Activated T-cell treated with anti-CD3 and anti-CD28 coated beads, Interleukin-2, amount 50 U/mL, for 1 hour (primary cell): Measurements from ENCODE around the gene NSD1.

Experiments used
- DNase-seq: peaks from one replicate; pipeline ENCODE4 v3.0.0-alpha.2; 2020

The NSD1 gene

DNA sequence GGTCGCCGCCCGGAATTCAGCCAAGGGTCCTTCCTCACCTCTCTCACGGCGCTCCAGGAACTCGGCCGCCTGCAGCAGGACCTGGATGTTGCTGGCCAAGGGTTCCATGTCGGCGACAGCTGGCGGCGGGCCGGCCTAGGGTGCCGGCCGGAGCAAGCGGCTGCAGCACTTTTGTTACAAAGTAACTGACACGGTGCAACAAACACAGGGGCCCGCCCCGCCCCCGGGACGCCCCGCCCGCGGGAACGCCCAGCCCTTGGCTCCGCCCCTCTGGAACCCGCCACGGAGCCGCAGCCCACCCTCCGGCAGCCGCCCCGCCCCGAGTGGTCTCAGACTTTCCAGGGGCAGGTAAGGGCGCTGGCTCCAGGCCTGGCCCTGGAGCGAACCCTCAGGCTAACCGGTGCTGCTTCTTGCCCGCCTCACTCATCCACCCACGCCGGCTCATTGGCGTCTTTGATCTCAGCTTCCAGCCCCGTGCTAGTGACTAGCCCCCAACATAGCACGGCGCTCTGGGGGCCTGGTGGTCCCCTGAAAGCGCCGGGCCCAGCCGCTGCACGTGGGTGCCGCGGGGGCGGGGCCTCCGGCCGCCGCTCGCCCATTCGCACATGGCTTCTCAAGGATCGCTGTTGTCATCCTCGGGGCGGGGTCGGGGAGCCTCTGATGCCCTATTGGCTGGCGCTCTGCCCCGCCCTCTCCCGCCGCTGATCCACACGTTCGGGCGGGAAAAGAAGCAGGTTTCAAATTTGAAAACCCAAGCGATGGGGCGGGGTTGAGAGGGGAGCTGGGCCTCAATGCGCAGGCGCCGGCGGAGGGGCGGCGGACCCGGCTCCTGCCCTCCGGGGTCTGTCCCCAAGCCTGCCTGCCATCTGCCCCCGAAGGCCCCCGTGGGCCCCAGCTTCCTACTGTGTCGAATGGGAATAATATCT is 178.4 kb downstream of the NSD1 start, which contains the start of gene MXD3:
Gene MXD3, minus strand, starts transcription at position 176 of the 926 bp plus-strand sequence. Its CDS starts 68 bp downstream, at position 108.
- DNase-seq: peak; percentile 92

DNA sequence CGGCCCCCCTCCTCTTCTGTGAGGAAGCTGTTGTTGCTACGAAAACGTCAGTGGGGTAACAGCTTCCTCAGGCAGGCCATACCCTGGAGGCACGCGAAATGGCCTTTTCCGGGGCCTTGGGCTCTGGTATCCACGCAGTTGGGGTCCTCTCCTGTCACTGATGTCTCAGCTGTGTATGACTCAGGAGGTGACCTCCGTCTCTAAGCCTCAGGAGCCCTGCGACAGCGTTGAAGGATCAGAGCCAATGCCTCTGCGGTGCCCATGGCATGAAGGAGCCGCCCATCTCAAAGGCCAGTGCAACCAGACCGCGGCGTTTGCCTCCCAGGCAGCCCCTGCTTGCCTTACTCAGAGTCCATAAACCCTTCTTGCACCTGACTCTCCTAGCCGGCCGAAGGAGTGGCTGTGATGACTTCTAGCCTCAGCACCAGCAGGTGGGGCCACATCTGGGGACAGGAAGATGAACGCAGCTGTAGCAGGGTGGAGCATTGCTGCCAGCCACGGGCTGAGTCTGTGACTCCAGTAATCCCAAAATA is 179.1 kb downstream of the NSD1 start:
- DNase-seq: no peak

DNA sequence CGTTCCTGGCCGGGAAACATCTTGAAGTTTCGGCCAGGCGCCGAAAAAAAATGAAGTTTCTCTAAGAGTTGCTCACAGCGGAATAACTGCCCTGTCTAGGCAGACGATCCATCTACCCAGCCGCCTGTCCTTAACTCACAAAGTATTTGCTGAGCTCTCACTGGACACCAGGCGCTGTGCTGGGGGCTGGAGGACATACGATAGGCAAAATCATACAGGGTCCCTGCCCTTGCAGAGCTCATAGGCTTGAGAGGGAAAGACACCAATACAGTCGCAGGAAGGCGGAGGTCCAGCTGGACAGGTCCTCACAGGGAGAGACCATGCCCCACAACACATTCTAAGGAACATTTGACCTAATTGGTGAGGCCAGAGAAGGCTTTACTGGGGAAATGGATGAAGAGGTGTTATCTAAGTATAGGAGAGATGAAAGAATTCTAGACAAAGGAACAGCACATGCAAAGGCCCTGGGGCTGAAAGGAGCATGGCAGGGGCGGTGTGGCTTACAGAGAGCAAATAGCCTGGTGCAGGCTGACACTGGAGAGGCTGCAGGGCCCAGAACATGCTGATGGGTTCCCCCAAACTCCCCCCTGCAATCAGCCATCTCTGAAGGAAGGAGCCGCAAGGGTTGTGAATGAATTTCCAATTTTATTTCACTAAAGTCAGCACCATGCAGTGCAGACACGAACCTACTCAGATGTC is 180.1 kb downstream of the NSD1 start:
- DNase-seq: no peak

DNA sequence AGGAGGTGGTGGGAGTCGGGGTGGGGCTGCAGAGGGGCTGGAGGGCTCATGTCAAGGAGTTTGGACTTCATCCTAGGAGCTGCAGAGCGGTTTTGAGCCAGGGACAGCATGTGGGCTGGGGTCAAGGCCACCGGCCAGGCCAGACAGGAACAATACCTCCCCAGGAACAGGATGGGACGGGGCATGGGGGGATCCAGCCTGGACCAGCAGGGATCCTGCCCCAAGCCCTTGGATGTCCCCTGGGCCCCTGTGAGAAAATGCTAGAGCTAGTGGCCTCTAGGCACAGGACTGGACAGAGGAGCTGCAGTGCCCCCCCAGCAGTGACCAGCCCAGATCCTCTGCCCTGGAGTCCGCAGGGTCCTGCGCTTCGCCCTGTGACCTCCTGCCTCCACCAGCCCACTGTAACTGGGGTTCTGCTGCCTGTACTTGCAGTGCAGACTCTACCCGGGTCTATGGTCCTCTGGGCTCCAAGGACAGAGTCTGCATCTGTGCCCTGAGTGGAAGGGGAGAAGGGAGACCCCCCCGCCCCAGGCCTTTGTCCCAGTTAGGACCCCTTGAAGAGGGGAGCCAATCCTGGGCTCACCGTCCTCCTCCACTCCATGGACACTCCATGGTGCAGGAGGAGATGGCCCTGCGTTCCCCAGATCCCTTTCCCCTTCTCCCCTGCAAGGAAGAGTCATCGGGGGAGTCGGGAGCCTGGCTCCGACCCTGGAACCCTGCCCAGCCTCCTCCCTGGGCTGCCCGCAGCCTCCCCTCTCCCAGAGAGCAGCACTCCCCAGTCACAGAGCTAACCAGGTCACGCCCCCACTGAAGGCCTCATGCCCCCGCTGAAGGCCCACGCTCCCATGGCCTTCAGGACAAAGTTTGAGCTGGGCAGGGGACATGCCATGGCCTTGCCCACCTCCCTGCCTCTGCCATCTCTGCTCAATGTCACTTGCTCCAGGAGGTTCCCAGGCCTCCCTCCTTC is 181.1 kb downstream of the NSD1 start:
- no peak for DNase-seq

DNA sequence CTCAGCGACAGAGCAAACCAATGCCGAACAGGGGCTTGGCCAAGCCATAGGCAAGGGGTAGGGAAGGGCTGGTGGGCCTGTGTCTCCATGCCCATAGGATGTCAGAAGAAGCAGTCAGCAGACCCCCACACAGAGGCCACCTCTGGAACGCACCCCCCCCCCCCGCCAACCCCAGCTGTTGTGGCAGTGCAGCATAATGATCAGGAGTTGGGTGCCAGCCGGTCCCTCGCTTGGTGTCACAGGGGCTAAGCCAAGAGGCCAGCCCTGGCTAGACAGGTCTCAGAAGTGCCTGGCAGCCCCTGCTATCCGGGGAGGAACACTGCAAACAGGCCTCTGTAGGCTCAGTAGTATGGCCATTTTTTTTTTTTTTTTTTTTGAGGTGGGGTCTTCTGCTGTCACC is 181.8 kb downstream of the NSD1 start:
- no peak for DNase-seq

DNA sequence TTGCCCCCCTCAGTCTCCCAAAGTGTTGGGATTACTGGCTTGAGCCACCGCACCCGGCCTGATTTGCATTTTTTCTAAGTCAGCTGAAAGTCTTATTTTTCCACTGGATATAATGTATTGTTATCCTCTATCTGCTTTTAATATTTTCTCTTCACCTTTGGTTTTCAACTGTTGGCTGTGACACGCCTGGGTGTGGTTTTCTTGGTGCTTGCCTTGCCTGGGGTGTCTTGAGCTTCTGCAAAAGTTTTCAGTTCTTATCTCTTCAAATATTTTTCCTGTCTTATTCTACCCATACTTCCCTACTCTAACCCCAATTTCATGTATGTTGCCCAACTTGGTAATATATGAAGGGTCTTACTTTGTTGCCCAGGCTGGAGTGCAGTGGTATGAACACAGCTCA is 182.4 kb downstream of the NSD1 start:
- DNase-seq: no peak

DNA sequence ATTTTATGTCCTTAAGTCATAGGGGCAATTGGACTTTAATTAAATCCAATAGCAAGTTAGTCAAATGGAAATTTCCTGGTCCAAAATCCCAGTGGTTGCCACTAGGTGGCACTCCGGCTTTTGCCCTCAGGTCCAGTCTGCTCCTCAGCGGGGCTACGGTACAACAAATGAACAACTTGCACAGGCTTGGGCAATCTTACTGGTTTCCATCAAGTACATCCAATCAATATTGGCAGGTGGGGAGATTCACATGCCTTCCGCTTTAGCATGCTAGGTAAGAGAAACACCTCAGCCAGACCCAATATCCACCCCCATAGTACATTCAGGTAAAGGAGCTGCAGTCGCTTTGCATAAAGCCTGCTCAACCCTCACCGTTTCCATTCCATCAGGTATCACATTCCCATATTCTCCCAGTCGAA is 184.4 kb downstream of the NSD1 start:
- DNase-seq: peak; percentile 75

DNA sequence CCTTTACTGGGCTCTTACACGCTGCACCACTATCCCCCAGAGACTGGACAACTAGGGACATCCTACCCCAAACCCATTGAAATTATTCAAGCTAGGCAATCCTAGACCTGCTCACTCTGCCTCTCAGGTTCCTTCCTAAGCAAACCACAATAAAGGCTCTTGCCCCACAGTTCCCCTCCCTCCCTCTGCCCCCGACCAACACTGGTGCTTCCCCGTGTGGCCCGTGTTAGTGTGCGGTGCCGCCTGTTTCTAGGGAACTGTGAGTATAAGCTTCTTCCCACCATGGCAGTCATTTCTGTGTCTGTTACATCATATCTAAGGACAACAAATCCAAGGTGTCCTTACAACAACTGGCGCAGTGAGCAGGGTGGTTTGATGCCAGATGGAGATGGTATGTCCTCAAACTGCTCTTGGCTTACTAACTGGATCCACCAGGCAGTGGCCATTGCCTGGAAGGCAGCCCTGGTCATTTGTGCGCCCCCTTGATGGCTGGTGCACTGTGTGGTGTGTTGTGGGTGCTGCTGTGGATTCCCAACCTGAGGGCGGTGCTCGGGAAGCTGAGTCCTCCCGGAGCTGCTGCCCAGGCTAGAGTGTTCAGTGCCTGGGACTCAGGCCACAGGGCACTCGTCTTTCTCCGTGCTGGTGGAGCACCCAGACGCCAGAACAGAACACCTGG is 186.5 kb downstream of the NSD1 start:
- DNase-seq: no peak

DNA sequence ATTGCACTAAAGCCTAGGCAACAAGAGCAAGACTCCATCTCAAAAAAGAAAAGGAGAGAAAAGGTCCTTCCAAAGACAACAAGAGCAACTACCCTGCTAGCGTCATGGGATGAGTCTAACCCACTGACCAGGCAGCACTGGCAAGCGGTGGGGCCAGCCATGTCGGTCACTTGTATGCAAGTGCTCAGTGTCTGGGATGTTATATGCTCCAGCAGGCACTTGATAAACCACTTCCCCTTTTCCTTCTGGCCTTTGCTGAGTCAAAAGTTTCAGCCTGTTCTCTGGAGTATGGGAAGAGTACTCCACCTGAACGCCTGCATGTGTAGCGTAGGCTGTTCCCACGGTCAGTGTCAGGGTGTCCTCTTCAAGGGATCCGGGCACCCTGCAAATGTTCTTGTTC is 187.3 kb downstream of the NSD1 start:
- DNase-seq: no peak

DNA sequence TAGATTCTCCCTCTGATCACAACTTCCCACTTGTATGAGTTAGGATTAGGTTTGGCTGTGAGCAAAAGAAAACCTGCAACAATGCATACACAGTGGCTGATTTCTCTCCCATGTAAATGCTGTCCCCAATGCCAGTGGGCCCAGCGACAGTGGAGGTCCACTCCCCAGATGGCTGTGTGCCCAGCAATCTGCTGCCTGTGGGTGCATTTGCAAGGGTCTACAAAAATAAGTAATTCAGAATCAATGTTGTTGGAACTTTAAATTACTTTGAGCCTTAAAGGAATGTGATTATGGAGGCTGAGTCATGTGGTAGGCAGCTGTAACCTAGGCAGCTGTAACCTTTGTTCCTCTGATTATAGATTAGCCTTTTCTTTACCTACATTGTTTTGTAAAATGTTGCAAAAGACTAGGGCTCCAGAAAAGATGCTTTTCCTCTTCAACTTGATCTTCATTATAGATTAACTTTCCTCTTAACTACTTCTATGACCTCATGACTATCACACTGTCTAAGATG is 192.4 kb downstream of the NSD1 start:
- no peak for DNase-seq

DNA sequence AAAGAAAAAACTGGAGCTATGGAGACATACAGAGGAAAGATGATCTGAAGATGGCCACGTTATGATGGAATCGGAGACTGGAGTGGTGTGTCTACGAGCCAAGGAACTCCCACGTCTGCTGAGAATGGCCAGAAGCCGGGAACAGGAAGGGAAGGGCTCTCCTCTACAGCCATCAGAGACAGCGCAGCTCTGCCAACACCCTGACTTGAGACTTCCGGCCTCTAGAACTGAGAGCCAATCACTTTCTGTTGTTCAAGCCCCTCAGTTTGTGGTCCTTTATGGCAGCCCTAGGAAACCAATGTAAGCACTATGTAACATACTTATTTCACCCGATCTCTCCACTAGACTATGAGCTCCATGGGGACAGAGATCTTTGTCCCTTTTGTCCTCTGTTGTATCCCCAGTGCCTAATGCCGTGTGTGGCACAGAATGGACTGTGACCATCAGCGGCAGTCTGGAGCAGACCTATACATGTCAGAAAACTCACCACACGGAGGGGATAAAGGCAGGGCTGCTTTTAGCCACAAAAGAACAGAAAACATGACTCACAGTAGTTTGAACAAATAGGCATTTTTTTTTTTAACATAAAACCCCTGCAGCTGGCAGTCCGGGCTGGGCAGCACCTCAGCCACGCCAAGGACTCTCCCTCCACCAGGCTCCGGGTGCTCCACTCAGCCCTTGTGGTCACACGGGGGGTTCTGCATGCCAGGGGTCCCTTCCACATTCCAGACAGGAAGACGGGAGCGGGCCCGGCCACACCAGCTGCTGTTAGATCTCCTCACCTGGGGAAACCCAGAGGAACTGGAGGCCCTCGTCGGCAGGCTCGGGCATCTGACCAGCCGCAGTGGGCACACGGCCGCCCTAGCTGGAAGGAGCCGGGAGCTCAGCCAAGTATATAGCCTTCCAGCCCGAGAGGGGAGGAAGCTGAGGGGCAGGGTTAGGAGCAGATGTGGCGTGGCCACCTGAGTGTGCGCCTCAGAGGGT is 194.3 kb downstream of the NSD1 start:
- no peak for DNase-seq

DNA sequence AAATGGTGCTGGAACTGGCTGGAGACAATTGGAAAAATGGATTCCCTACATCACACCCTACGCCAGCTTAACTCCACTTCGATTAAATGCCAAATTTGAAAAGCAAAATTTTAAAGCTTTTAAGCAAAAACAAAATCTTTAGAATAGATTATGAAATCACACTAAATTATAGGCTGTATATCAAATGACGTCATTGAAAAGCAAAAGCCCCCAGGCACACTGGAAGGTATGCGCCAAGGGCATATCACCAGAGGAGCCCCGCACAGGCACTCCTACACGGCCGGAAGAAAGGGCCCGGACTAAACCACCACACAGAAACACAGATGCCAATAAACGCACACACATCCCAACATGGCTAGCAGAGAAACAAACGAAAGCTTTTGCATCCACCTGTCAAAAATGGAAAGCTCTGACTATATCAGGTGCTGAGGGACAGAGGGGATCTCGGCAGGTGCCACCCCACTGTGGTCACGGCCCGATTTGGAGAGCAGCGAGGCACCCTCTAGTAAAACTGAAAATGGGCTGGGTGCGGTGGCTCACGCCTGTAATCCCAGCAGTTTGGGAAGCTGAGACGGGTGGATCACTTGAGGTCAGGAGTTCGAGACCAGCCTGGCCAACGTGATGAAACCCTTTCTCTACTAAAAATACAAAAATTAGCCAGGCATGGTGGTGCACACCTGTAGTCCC is 195.1 kb downstream of the NSD1 start:
- DNase-seq: no peak

DNA sequence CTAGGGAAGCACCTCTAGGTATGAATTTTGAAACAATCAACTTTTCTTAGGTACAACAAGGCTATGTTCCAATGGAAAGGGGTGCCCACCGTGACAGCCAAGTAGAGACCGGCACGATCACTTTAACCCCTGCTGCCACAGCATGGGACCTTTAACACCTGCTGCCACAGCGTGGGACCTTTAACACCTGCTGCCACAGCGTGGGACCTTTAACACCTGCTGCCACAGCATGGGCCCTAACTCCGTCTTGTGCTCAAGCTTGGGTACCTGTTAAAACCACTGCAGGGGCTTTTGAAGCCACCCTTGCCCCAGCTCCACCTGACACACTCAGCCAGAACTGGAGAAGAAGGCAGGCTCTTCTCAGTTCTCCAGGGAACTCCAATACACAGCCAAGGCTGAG is 196.3 kb downstream of the NSD1 start:
- no peak for DNase-seq

DNA sequence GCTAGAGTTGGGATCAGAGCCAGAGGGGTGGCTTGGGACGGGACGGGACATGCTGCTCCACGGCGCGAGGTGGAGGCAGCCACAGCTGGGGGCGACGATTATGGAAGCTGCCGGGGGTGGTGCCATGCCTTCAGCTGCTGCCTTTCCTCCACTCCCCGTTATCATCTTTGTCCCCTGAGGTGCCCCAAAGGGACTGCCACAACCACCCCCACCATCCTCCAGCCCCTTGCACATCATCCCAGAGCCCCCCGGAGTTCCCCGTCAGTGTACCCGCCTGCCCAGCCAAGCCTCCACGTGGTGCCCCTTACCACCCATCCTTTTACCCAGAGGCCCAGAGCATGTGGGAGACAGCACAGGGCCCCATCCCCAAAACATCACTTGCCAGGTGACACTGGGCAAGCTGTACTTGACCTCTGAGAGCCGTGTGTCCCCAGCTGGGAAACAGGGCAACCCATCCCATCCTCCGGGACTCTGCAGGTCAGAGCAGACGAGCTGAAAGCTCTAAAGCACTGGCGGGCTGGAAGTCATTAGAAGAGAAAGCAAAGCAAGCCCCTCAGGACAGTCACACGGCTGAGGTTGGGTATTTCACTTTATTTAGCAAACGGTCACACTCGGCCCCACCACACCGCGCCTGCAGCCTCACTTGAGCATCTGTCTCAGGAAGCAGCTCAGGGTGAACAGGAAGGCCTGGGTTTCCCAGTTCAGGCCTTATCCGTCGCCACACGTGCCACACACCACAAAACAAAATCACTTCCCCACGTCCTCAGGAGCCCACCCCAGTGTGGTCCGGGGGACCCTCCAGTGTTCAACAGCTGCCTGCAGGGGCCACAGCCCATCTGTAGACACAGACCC is 197.6 kb downstream of the NSD1 start:
- no peak for DNase-seq

DNA sequence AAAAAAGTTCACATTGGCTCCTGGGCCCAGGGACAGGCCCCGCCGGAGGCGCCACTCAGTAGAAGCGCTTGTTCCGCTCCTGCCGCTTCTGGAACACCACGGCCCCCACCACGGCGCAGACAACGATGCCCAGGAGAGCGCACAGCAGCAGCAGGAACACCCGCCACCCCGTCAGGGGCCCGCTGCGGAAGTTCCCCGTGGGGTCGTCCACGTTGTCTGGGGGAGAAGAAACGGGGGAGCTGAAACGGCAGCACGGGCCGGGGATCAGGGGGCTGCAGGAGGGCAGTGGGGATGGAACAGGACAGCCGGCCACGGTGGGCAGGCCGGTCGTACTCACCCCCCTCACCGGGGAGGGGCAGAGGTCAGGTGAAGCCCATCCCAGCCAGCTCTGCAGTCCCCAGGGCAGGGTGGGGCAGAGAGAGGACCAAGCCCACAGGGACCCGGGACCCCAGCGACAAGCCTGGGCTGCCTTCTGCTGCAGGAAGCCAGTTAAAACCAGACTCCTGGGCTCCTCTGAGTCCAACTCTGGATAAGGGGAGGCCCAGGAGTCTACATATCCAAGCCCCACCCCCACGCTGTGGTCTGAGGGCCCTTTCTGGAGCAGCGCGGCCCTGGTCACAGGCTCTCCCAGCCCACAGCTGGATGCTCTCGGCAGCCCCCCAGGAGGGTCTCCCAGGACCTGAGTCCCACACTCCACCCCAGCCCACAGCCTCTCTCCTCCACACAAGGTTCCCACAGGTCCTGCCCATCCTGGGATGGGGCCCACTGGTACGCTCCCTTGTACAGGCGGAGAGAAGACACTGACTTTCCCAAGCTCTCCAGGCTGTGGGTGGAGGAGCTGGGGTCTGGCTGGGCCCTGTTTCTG is 198.7 kb downstream of the NSD1 start:
- no peak for DNase-seq

DNA sequence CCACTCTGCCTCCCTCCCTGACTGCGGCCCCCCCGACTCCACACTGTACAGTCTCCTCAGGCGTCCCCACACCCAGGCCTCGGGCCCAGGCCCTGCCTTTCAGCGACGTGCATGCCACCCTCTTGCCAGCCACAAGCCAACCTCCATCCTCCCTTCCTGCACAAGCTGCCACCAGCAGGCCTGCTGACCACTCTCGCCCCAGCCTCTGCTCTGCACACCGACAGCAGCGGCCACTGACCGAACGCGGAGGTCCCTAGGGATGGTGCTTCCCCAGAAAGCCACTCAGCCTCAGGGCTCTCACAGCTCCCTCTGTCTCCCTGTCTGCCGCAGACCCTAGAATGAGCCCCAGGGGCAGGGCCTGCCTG is 199.3 kb downstream of the NSD1 start:
- DNase-seq: no peak

DNA sequence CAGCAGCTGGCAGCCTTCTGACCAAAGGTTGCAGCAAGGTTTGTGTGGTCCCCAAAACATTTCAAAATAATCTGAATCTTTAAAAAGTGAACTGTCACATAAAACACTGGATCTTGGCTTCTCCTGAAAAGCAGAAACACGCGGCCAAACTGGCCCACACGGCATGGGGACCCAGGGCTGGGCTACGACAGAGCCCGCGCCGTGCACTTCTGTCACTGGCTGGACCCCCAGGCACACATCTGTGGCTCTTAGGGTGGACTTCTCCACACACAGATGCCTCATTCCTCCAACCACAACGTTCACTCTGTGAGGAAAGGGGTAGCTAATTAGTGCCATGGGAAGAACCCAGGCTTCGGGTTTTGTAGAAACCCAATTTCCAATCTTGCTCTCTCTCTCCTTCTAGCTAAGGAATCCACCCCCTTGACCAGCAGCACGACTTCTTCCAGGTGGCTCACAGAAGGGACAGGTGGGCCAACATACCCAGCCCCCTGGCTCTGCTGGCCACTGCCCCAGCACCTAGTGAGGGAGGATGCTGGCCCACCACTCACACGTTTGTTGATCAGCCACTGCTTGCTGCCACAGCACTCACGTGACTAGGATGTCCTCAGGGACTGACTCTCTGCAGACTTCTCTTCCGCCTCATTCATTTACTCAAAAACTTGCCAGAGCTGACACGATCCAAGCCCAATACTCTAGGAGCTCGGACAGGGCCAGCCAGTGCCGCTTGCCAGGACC is 200.0 kb downstream of the NSD1 start:
- no peak for DNase-seq
